COLO668 (cell line): Measurements from ENCODE around the gene MTO1.
"Not testable (repeated sequence)": the region's sequence is repeated elsewhere in the genome, so short reads cannot be mapped to it uniquely, and the experiment has no call there.

Experiments
- DNase-seq: peaks from one replicate; lab custom pipeline; 2025; ENCODE audit not compliant: unreplicated experiment; lab: John Stamatoyannopoulos, UW

Gene MTO1

GRCh38 chr6:73461537-73462350 lies at the start of gene MTO1:
Gene MTO1, plus strand, starts transcription at chr6:73461737. Its CDS starts 118 bp downstream, at chr6:73461855.
- DNase-seq = peak; percentile 86

- DNase-seq = no peak
Measured at GRCh38 chr6:73413102-73413501, 48.4 kb upstream of the MTO1 start.

GRCh38 chr6:73418081-73418741 lies 43.3 kb upstream of the MTO1 start:
- no peak for DNase-seq

- DNase-seq = no peak
Measured at GRCh38 chr6:73421534-73421933, 40.0 kb upstream of the MTO1 start.

GRCh38 chr6:73435236-73435635 lies 26.3 kb upstream of the MTO1 start:
- DNase-seq = no peak

- DNase-seq = no peak
Measured at GRCh38 chr6:73443555-73443954, 18.0 kb upstream of the MTO1 start.

GRCh38 chr6:73451223-73452106 lies 10.1 kb upstream of the MTO1 start:
- DNase-seq = peak; percentile 59

GRCh38 chr6:73452107-73452461 lies 9.5 kb upstream of the MTO1 start, which contains the start of gene CGAS:
Gene CGAS, minus strand, starts transcription at chr6:73452297. Its CDS starts 116 bp downstream, at chr6:73452181.
- DNase-seq = peak; percentile 56

- no peak for DNase-seq
Measured at GRCh38 chr6:73455865-73456629, 5.5 kb upstream of the MTO1 start.

- not testable (repeated sequence) for DNase-seq
Measured at GRCh38 chr6:73459474-73459873, 2.1 kb upstream of the MTO1 start.

- DNase-seq = no peak
Measured at GRCh38 chr6:73460056-73460455, 1.5 kb upstream of the MTO1 start.

- no peak for DNase-seq
Measured at GRCh38 chr6:73471686-73472290, 10.3 kb downstream of the MTO1 start.

GRCh38 chr6:73476723-73477122 lies 15.2 kb downstream of the MTO1 start:
- no peak for DNase-seq

GRCh38 chr6:73477407-73477806 lies 15.9 kb downstream of the MTO1 start:
- DNase-seq = no peak

GRCh38 chr6:73481969-73482368 lies 20.4 kb downstream of the MTO1 start:
- DNase-seq = no peak

GRCh38 chr6:73484438-73484837 lies 22.9 kb downstream of the MTO1 start:
- DNase-seq = no peak

- DNase-seq = no peak
Measured at GRCh38 chr6:73487473-73487872, 25.9 kb downstream of the MTO1 start.

GRCh38 chr6:73491377-73491776 lies 29.8 kb downstream of the MTO1 start:
- no peak for DNase-seq

GRCh38 chr6:73497915-73498314 lies 36.4 kb downstream of the MTO1 start:
- no peak for DNase-seq

- DNase-seq = no peak
Measured at GRCh38 chr6:73503027-73503772, 41.7 kb downstream of the MTO1 start.
